Limb (tissue), 2 donors: ENCODE measurements around the gene SPINK1.
"Not testable (repeated sequence)": the region's sequence is repeated elsewhere in the genome, so short reads cannot be mapped to it uniquely, and the experiment has no call there.

Experiments
- DNase-seq, 2 donors: peaks; one replicate each; pipeline ENCODE4 v3.0.0-alpha.2; 2016; ENCODE audit errors: extremely low spot score in 2 of 2

SPINK1 gene

DNA sequence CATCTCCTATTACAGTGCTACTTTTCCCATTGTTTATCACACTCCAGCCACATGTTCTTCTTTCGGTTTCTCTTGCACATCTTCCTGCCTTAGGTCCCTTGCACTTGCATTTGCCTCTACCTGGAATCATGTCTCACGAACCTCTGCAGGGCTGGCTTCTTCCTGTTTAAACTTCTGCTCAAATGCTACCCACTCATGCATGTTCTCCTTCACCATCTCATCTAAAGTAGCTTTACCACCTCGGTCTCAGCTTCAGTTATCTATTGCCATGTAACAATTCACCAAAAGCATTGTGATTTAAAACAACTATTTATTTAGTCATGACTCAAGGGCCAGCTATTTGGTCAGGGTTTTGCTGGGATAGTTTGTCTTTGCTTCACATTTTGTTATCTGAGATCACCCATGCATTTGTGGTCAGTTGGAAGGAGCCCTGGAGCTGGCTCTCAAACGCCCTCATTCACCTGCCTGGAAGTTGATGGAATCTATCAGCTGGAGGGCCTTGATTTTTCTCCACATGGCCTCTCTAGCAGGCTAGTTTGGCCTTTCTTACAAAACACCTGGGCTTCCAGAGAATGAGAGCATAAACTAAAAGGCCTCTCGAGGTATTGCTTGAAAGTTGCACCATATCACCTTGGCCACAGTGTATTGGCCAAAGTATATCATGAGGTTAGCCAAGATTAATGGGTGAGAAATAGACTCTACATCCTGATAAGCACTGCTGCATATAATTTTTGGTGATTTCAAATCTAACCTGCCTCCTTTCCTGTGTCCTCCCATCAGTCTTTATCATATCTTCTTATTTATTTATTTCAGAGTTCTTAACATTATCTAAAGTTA is 21.4 kb downstream of the SPINK1 start:
- DNase-seq = no peak

DNA sequence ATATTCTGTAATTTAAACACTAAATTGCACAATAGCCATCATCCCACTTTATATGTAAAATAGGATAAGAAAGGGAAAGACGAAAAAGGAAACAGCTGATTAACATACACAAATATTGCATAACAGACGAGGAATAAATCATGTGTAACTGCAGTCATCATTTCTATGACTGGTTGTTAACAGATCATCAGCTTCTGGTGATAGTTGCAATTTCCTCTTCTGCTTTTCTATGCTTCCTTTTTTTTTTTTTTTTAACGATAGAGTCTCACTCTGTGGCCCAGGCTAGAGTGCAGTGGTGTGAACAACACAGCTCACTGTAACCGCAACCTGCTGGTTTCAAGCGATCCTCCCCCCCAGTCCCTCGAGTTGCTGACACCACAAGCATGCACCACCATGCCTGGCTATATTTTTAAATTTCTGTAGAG is 26.4 kb downstream of the SPINK1 start:
- DNase-seq = no peak

DNA sequence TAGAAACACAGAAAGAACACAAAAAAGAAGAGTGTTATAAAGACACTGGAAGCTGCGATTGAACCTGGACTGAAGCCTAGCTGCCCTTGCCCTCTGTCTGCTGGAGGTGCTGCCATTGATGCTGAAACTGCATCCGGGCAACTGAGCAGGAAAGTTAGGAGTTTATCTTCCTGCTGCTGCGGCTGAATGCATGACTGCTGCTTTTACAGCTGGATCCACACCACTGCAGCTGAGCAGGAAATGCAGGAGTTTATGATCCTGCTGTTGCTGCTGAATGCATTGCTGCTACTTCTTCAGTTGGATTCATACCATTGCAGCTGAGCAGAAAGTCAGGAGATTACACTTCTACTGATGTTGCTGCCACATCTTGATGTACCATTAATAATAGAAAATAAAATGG is 27.1 kb downstream of the SPINK1 start:
- no peak for DNase-seq

DNA sequence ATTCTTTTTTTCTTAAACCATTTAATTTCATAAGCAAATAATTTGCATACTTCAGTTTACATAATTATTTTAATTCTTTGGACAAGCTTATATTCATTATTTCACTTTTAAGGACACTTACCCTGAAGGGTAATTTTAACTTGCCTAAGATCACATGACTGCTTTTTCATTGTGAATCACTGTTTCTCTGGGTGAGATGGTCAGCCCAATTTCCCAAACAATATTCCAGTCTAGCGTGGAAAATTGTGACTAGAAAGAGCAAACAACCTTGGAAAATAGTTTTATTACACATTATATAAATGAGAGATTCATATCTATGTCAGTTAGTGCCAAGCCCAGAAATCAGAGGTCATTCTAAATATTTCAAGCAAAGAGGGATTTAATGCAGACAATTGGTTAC is 27.5 kb downstream of the SPINK1 start:
- DNase-seq = no peak

DNA sequence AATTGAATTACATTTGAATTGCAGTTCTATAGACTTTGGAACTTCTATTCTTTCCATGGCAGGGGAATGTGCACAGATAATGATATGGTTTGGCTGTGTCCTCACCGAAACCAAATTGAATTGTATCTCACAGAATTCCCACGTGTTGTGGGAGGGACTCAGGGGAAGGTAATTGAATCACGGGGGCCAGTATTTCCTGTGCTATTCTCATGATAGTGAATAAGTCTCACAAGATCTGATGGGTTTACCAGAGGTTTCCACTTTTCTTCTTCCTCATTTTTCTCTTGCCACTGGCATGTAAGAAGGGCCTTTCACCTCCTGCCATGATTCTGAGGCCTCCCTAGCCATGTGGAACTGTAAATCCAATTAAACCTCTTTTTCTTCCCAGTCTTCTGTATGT is 28.3 kb downstream of the SPINK1 start:
- DNase-seq = not testable (repeated sequence)

DNA sequence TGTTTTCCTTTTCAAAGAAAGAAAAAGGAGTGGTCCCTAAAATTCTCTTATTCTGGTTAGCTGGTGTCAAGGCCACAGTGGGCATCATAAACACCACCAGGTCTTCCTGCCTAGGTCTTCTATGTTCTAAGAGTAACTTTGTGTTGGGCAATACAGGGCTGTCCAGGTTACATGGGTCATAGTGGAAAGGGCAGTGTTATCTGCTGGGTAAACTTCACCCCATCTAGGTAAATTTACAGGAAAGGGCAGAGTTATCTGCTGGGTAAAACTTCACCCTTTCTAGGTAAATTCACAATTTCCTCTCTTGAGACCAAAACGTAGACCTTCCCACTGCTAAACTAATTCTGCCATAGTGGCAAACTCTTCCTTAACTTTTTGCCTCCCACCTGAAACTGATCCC is 30.0 kb downstream of the SPINK1 start:
- no peak for DNase-seq

DNA sequence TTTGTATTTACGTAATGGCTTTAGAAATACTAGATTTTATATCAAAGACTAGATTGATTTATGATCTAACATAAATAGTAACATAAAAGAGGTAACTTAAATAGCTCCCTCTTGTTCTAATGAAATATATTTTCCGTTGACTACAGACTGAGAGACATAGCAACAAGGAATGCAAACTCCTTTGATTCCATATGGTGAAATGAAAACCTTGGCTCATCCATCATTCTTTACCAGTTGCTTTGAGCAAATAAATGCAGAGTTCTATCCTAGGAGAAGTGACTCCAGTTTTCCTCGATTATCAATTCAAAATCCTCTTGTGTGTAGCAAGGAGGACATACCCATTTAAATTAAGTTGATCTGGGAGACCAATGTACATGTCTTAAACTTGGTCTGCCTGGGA is 31.0 kb downstream of the SPINK1 start:
- no peak for DNase-seq

DNA sequence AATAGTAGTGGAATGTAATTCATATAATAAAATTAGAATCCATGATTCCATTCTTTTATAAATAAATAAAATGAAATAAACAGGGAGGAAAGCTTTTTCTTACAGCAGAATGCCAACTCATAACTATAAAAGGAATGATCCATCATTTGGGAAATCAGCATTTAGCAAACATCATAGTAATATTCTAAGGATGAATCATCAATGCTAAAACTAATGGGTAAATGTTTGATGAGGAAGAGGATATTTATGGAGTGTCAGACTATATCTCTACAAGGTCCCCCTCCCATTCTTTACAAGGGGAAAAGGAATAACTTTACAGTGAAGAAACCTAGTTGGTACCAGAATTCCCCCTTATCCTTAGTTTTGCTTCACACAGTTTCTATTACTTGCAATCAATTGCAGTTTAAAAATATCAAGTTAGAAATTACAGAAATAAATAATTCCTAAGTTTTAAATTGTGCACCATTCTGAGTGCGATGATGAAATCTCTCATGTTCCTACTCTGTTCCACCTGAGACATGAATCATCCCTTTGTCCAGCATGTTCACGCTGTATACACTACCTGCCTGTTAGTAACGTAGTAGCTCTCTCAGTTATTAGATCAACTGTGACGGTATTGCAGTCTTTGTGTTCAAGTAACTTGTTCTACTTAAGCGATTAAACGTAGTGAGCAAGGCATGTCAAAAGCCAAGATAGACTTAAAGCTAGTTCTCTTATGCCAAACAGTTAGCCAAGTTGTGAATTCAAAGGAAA is 34.7 kb downstream of the SPINK1 start:
- DNase-seq = no peak

DNA sequence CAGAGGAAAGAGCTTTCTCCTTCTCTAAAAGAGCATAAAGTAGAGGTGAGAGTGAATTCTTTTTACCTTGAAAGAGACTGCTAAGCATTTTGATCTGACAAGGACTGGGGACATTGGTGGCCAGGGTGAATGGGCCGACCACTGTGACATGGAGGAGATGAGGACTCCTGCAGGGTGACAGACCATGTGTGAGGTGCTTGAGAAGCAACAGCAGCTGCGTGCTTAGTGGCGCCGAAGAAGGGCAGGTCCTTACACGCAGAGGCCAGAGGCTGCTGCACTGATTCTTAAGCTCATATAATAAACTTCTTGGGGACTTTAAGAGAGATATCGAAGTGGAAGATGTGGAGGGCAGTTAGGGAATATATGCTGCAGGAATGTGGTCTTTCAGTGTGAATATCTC is 40.3 kb downstream of the SPINK1 start:
- no peak for DNase-seq

DNA sequence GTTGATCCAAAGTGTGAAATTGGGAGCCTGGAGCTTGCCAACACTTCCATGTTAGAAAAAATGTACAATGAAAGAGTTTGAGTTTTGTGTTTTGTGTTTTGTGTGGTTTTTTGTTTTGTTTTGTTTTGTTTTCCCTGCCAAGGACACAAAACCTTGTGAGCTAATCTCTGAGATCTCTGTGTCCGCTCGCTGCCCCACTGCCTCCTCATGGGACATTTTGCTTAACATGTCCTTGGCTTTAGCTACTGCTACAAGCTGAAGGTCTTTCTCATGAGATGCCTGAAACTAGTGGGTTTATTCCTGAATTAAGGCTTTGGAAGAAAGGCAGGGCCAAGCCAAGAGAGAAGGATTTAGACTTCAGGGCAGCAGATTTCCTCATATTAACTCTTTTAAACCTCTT is 41.7 kb downstream of the SPINK1 start:
- DNase-seq = no peak

DNA sequence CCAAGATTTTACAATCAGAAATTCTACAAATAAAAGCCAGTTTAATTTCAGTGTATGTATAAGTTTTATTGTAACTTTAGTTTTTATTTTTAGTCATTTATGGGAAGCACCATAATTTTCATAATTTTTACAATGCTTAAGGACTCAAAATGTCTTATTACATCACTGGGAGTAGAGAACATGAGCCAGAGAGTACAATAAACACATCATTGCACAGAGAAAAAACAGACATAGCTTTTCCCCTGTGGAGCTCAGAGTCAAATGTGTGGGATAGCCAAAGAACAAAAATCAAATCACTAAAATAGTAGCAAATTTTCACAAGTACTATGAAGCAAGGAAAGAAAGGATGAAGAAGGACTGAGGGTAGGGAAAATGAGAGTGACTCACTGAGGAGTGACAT is 43.4 kb downstream of the SPINK1 start:
- no peak for DNase-seq

DNA sequence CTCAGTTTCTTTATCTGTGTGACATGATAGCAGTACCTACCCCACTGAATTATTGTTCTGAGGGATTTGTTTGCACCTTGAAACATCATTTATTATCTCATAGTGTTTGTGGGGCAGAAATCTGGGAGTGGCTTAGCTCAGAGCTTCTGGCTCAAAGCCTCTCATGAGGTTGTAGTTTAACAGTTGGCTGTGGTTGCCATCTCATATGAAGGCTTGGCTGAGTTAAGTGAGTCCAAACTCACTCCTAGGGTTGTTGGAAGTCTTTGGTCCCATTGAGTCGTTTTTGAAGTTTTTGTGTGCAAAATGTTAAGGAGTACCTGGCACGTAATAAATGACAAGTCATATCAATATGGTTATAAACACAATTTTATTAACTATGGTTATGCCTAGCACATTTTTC is 45.3 kb downstream of the SPINK1 start:
- no peak for DNase-seq

DNA sequence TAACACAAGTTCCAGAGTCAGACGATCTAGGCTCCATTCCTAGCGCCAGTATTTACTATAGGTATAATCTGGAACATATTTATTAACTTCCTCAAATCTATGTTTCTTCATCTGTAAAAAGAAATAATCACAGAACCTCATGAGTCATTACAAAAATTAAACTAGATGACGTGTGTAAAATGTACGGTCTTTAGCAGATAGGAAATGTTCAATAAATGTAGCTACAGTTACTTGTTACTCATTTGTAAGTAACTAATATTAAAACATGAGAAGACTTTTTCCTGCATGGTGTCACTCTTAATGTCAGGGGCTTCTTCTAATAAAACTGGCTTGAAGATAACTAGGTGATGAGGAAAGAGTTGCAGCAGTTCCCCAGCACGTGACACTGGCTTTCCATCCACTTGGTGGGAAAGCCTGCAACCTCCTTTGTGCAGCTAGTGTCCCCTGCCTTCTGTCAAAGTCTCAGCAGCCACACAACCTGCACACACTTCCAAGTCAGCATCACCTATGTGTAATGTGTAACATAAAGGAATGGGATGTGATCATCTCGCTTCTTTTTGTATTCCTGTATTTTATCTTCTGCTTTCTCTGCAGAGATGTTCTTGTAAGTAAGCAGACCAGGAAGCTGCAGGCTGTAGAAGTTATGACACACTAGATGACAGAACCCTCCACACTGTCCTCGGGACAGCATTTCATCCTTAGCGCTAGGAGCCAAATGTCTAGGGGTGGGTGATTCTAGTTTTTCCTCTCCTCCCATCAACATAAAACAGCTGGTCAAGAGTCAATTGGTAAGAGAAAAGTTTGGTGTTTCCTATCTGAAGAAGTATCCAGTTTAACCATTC is 47.1 kb downstream of the SPINK1 start:
- DNase-seq = no peak

DNA sequence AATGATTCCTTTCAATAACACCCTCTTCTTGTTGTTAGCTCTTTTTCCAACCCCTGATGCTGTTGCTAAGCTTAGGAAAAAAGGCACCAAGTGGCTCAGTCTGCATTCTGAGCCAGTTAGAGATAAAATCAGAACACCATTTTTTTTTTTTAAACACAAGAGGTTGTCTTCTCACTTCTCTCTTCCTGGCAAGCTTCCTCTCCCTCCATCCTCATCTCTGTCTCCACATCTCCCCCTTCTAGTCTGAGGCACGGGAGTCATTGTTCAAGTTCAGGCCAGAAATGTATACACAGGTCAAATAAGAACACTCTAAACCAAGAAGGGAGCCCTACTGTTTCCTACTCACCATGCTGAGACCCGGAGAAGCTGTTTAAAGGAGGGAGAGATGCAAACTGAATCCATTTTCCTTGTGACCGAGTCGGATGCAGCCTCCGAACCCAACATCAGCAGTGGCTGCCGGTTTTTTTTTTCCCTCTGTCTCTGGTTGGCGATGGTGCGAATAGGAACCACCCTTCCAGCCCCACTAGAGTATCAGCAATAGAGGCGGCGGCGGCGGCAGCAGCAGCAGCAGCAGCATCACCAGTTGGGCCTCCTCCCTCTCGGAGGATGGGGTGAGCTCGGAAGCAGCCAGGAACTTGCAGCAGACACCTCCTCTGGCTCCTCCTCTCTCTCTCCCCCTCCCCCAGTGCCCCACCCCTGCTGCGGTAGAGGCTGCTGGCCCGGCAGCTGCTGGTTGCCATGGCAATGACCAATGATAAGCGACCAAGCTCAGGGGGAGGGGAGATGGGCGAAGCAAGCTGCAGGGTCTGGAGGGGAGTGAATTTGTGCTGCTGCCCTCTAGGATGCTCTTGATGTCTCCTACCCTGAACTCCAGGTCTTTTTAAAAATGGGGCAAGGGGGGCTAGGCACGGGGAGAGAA is 49.1 kb downstream of the SPINK1 start, which contains the start of gene JAKMIP2:
TSS of gene JAKMIP2 (minus strand) at position 619 of the 919 bp plus-strand sequence. CDS start 110,922 bp downstream, outside the sequence.
- DNase-seq = peak; percentile 94 to 97

DNA sequence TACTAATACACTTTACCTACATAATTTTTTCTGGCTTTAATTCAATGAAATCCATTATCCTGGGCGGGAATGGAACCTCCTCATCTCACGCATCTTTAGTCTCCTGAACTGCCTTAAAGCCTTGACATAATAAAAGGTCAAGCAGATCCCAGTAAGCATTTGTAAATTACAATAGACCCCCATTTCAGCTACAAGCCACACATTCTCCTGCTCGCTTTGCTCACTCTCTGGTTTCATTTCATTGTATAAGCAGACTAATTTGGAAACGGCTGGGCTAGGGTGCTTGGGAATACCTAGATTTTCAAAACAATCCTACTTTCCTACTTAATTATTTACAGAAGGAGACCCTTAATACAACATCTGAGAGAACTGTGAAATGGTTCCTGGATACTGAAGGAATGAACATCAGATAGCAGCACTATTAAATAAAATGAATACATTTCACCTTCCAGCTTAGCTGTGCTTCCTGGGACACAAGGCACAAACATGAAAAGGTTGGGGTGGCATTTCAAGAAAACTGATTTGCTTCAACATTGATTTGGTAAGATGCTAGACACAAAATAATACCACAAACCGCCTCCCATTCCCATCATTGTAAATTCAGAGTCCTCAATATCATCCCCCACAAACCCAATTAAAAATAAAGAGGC is 50.4 kb downstream of the SPINK1 start:
- DNase-seq = no peak

DNA sequence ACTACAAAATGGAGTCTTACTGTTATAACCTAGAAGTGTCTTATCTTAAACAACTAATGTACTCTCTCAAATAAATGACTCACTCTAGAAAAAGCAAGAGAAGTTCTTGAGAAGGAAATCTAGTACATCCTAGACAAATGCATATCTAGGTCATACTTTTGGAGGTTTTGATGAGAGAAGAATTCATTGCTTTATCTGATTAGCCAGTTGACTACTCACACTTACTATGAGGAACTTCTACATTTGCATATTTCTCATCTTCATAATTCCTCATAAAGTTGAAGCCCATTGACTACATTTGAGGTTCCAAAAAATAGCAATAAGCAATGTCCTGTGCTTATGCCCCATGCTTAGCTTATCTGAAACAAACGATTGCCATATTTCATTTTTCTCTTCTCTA is 51.8 kb downstream of the SPINK1 start:
- no peak for DNase-seq

DNA sequence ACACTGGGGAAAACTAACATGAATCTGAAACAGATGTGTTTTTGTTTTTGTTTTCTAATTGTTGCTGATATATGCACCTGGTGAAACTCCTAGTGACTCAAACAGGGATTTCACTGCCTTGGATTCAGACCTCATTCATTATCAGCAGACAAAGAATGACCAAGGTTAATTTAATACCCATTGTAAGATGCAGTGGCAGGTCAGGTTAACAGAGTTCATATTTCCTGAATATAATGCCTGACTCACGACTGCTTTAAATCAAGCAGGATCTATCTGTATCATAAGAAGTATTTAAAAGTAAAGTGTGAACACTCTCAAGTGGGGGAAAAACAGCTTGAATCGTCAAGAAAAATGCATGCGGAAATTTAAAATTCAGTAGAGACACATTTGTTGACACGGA is 54.5 kb downstream of the SPINK1 start:
- no peak for DNase-seq
